Kidney capillary endothelial cell (primary cell): ENCODE data around the gene POLR2J3.
"Not testable (repeated sequence)": the region's sequence is repeated elsewhere in the genome, so short reads cannot be mapped to it uniquely, and the experiment has no call there.

ENCODE experiments used
- DNase-seq: peaks from one replicate; pipeline ENCODE4 v3.0.0-alpha.2; 2018; ENCODE audit warnings: low spot score

POLR2J3 gene

DNA sequence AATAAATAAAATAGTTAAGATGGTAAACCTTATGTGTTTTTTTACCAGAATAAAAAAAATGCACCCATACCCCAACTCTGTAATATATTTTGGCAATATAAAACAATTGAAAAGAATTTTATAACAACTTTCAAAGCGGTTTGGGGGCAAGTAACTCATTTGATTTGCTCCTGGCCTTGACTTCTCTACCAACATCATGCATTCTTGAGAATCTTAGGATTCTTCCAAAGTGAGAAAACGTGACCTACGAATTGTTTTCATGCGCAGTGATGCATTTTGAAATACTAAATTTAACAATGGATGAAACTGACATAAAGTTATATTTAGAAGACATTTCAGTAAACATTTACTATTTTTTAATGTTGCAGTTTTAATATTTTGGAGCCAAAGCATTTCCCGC is 51.6 kb downstream of the POLR2J3 start:
- not testable (repeated sequence) for DNase-seq

DNA sequence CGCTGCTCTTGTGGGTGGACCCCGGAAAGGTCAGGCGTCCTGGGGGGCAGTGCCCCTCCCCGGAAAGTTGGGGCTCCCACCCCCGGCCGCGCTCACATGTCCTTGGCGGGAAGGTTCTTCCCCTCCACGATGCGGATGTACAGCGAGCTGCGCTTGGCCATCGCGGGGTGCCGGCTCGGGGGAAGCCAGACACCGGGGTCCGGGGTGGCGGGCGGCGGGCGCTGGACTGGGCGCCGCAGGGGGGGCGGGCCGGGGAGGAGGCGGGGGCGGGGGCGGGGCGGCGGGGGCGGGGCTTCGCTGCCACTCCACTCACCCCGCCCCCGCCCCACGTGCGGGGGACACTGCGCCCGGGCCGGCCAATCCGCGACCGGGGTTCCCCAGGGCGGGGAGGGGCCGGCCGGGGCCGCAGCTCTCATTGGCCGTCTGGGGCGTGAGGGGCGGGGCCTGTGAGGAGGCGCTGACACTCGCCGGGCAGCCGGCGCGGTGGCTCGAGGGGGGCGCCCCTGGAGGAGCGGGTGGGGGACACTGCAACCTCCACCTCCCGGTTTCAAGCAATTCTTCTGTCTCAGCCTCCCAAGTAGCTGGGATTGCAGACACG is 54.7 kb downstream of the POLR2J3 start, which contains the start of gene RASA4B:
Gene RASA4B (minus strand): TSS at position 228 of the 598 bp plus-strand sequence. CDS start 67 bp downstream, at position 161.
- not testable (repeated sequence) for DNase-seq
